HG02970 (cell line): Measurements from ENCODE around the gene CLSTN3.
A peak's percentile ranks its signal among the peaks of the same experiment; 100 is the strongest.
"Not testable (repeated sequence)": the region's sequence is repeated elsewhere in the genome, so short reads cannot be mapped to it uniquely, and the experiment has no call there.

ENCODE experiments used
- ATAC-seq: cut with Tn5 transposase; IDR thresholded peaks from one replicate; pipeline ENCODE4 v1.9.1; 2021; ENCODE audit warnings: mild to moderate bottlenecking, moderate library complexity, moderate number of reproducible peaks; ENCODE audit not compliant: unreplicated experiment, low FRiP score

CLSTN3 gene

GRCh38 chr12:7103837-7104584, 26.2 kb upstream of the CLSTN3 start:
- no peak for ATAC-seq

GRCh38 chr12:7106082-7106481, 24.1 kb upstream of the CLSTN3 start:
- ATAC-seq: no peak

- ATAC-seq: not testable (repeated sequence)
Measured at GRCh38 chr12:7107181-7107580, 23.0 kb upstream of the CLSTN3 start.

- ATAC-seq: no peak
Measured at GRCh38 chr12:7107636-7108002, 22.6 kb upstream of the CLSTN3 start.

GRCh38 chr12:7108003-7108795, 22.0 kb upstream of the CLSTN3 start:
- ATAC-seq: peak; percentile 67

GRCh38 chr12:7108796-7109571, 21.2 kb upstream of the CLSTN3 start, which contains the start of gene C1RL:
Gene C1RL, minus strand, starts transcription at chr12:7109214. Its CDS starts 34 bp downstream, at chr12:7109180.
- ATAC-seq: no peak

GRCh38 chr12:7109572-7109920, 20.6 kb upstream of the CLSTN3 start:
- no peak for ATAC-seq

GRCh38 chr12:7110661-7111060, 19.5 kb upstream of the CLSTN3 start:
- no peak for ATAC-seq

- no peak for ATAC-seq
Measured at GRCh38 chr12:7112041-7112440, 18.1 kb upstream of the CLSTN3 start.

GRCh38 chr12:7113389-7113871, 16.7 kb upstream of the CLSTN3 start:
- ATAC-seq: no peak

- no peak for ATAC-seq
Measured at GRCh38 chr12:7114008-7114407, 16.2 kb upstream of the CLSTN3 start.

GRCh38 chr12:7114851-7115250, 15.3 kb upstream of the CLSTN3 start:
- no peak for ATAC-seq

GRCh38 chr12:7116196-7116595, 14.0 kb upstream of the CLSTN3 start:
- ATAC-seq: no peak

GRCh38 chr12:7116916-7117315, 13.3 kb upstream of the CLSTN3 start:
- no peak for ATAC-seq

GRCh38 chr12:7117670-7118069, 12.5 kb upstream of the CLSTN3 start:
- ATAC-seq: no peak

- no peak for ATAC-seq
Measured at GRCh38 chr12:7118881-7119280, 11.3 kb upstream of the CLSTN3 start.

GRCh38 chr12:7120166-7120565, 10.0 kb upstream of the CLSTN3 start:
- ATAC-seq: no peak

GRCh38 chr12:7121324-7121723, 8.8 kb upstream of the CLSTN3 start:
- ATAC-seq: no peak

- no peak for ATAC-seq
Measured at GRCh38 chr12:7122811-7123769, 7.1 kb upstream of the CLSTN3 start.
